NCI-H446 treated with DMSO at 0.1 percent for 48 hours (cell line): ENCODE data around the gene TSFM.

ENCODE experiments used
- DNase-seq: peaks from one replicate; lab custom pipeline; 2025; lab: John Stamatoyannopoulos, UW

TSFM gene

DNA sequence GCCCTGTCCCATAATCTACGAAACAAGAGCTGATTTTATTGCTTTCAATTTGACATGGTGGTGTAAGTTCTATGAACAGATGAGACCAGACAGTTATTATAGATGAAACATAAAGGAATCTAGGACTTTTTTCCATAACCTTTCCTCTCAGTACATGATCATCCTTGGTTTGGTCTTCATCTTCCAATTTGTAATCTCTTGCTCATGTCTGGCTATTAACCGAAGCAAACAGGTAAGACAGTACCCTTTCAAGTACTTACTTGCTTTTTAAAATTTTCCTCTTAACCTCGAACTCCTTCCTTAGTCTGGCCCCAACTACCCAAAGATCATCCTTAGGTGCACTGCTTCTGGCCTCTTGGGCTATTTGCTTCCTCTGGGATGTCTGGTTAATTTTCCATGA is 36.6 kb upstream of the TSFM start:
- DNase-seq, result no peak

- DNase-seq, result no peak
These were observed 33.5 kb upstream of the TSFM start for GRCh38 chr12:57749061-57749460.

DNA sequence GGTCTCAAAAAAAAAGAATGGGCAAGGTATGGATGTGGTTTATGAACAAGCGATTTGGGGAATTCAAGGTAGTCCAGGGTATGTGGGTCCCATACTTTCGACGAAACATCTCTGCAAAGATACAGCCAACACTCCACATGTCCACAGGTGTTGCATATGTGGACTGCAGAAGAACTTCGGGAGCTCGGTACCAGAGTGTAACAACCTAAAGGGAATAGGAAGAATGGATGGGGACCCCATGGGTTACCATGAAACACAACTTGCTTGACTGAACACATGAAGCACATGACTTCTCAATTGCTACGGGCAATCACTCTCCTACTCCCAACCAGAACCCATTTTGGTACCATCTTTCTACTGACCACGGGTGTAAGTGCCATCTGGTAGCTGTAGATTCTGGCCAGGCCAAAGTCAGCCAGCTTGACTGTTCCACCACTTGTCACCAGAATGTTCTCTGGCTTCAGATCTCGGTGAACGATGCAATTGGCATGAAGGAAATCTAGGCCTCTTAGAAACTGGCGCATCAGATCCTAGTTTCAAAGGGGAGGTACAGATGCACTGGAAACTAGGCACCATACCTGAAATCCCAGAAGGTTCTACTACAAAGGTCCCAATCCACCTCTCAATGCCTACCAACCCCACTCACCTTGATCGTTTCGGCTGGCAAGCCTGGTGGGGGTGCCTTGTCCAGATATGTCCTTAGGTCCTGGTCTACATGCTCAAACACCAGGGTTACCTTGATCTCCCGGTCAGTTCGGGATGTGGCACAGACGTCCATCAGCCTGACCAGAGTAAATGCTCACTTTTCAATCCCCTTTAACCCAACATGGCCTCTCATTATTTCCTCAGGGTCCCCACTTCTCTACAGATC is 31.8 kb upstream of the TSFM start:
- DNase-seq, result no peak

- no peak for DNase-seq
These were observed 31.2 kb upstream of the TSFM start for GRCh38 chr12:57751432-57751787.

GRCh38 chr12:57751788-57752667 is 30.6 kb upstream of the TSFM start, which contains the start of gene CDK4:
TSS of gene CDK4 (minus strand) at chr12:57752310. CDS start at chr12:57751717, 593 bp downstream.
- DNase-seq, result peak; percentile 98

DNA sequence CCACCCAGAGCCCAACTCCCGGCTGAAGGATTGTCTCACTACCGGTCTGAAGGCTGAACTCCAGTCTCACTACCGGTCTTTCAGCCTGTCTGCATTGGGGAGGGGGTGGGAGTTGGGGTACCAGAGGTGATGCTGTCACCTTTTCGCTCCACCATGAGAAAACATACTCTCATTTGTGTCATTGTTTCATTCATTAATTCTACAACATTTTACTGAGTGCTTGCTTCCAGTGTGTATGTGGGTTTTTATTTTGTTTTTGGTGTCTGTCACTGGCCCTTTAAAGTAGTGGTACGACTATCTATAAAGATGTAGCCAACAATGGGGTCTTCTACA is 30.0 kb upstream of the TSFM start:
- no peak for DNase-seq

- no peak for DNase-seq
These were observed 28.7 kb upstream of the TSFM start for GRCh38 chr12:57753756-57754337.

DNA sequence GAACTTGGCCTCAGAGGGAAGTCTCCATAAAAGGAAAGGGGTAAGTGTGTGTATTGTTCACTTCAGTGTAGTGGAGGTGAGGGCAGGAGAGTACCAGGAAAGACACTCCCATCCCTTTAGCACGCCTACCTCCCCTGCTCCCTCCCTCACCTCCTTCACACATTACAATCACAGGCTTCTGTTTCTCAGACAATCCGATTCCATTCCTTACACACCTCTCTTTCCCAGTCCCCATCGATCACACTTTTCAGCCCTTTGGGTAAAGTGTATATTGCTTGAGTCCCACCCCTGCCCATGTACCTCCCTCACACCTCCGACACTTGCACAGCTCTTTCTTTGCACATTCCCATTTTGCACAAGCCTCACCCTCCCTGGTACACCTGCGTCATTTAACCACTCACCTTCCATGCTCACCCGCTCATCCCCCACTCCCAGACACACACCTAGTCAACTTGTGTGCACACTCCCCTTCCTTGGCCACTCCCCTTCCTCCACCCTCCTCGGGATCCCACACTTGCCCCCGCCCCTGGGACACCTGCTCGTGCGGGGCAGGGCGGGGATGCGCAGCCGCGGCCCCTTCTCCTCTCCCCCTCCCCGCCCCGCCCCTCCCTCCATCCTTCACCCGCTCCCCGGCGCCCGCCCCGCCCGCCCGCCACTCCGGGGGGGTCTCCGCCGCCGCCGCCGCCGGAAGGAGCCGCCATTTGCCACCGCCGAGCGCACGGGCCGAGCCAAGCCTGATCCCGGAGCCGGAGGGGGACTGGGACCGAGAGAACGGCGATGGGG is 28.0 kb upstream of the TSFM start, which contains the start of gene MARCHF9:
Gene MARCHF9 (plus strand): TSS at position 693 of the 783 bp plus-strand sequence. CDS start 426 bp downstream, outside the sequence.
- no peak for DNase-seq

DNA sequence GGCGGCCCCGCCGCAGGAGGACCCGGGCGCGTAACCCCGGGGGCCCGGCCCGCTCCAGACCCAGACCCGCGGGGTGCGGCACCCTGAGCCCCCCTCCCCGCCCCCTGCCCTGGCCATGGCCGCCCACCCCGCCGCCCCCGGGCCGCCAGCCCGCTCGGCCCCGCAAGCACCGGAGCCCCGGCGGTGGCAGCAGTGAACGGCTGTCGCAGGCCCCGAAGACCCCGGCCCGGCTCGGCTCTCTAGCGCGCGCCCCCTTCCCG is 27.5 kb upstream of the TSFM start:
- no peak for DNase-seq

- no peak for DNase-seq
These were observed 26.9 kb upstream of the TSFM start for GRCh38 chr12:57755454-57756372.

DNA sequence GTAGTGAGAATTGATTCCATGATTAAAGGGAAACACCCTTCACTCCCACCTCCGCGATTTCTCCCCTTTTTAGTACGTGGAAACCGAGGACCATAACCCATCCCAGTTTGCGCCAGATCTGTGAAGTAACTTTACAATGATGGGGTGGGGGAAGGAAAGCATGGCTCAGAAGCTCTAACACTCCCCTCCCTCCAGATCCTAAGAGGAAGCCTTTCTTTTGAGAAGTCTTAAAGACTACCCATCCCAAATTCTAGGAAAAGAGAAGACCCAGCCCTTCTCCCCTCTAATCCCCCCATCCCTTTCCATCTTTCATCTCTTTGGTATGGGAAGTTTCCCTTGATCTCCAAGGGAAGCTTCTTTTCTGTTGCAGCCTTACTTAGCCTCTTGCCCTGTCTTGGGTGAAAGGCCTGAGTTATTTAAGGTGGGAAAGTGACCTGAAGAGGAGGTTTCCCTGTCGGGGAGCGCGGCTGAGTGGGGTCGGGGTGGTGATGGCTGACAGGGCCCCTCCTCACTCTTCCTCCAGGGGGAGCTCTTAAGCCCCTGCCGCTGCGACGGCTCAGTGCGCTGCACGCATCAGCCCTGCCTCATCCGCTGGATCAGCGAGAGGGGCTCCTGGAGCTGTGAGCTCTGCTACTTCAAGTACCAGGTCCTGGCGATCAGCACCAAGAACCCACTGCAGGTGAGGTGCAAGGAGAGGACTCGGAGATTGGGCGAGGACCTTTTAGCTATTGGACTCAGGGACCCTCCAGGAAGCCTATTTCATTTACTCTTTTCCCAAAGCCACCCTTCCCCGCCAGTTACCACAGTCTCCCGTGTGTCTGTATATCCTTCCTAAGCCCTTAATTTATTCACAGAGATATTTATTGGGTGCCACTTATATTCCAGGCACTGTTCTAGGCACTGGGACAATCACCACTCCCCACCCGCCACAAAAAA is 25.9 kb upstream of the TSFM start:
- no peak for DNase-seq

- DNase-seq, result no peak
These were observed 24.8 kb upstream of the TSFM start for GRCh38 chr12:57757771-57758170.

DNA sequence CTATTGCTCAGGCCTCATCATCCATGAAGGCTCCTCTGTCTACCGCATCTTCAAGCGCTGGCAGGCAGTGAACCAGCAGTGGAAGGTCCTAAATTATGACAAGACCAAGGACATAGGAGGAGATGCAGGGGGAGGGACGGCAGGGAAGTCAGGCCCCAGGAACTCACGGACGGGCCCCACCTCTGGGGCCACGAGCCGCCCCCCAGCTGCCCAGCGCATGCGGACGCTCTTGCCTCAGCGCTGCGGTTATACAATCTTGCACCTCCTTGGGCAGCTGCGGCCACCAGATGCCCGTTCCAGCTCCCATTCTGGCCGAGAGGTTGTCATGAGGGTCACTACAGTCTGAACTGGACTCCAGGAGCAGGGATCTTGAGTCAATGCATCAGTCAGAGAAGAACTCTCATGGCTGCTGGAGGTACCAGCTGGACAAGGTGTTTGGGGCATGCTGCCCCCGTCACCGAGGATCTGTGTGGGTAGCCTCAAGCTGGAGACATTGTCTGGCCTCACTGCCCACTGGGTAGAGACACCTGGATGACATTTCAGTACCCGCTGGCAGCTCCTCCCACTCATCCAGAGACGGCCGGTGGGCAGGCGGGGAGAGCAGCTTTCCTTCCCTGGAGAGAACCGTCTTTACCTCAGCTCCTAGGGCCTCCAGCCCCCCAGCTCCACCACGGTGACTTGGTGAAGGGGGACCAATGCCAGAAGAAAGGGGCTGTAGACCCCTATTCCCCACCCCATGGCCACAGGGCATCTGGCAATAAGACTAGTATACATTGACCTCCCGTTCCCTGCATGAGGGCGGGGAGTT is 23.8 kb upstream of the TSFM start:
- DNase-seq, result no peak

- DNase-seq, result no peak
These were observed 23.1 kb upstream of the TSFM start for GRCh38 chr12:57759360-57759980.

DNA sequence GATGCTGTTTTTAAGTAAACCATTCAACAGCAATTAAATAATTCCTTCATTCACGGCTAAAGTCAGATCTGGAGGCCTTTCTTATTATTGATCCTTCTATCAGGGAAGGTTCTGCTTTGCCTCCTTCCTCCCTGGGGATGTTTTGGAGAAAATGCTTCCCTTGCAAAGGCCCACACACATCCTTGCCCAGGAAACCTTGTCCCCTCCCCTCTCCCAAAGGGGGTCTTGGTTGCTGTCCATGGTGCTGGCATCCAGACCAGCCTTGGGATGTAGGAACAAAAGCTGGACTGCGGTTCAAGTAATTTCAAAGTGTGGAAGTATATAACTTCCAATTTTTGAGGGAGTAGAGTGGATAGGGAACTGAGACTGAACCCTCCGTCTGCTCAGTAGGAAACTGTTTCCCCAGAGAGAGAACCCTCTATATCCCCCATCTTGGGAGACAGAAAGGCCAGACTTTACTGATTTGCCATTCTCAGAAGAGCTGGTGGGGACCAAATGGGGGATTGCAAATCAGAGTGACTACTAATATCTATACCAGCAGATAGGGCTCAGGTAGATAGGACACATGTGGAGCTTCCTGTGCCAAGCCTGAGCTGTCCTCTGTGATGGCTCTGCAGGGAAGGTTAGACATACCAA is 22.1 kb upstream of the TSFM start:
- DNase-seq, result no peak

DNA sequence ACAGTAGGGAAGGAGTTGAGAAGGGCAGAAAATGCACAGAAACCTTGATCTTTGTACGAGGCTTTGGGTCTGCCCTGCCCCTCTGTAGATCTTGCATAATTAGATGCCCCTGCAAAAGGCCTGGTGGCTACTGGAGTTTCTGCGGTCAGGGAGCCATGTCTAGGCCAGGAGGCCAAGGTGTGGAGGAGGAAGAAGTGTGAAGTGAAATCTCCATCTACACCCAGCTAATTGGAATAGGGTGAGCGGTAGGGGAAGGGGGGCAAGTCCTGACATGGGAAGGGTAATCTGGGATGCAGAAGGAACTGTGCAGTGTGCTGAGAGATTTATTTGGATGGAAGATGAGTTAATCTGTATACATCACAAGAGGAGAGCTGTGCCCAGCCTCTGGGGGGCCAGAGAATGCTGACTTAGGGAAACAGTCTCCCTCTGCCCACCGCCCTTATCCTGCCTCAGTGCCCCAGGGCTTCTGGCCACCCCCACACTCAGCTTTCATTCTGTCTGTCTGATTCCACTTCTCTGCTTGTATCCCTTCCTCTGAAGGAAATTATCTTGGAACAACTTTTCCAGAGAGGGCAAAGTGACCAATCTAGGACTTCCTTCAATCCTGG is 21.1 kb upstream of the TSFM start:
- DNase-seq, result no peak

DNA sequence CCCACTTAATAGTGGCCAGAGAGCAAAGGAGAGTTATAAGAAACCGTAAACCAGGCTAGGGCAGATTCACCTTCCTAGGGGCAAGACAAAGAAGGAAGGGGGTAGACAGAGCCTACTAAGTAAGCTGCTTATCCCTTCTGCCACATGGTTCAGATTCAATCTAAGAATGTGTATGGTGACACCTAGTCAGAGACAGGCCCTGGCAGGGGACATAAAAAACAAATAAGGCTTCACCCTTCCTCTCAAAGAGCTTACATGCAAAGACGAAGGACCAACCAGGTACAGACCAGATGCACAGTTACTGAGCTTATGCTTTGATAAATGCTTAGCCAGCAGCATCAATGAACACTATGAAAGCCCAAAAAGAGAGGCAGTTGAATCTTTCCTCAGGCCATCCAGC is 20.1 kb upstream of the TSFM start:
- no peak for DNase-seq
